GM21360 (cell line): ENCODE results near the gene HSD17B12.

Source experiments
- ATAC-seq: cut with Tn5 transposase; IDR thresholded peaks from one replicate; pipeline ENCODE4 v1.9.1; 2021; ENCODE audit warnings: mild to moderate bottlenecking, moderate library complexity; ENCODE audit not compliant: unreplicated experiment

HSD17B12 gene

GRCh38 chr11:43687120-43687791 is 6.7 kb downstream of the HSD17B12 start:
- no peak for ATAC-seq

DNA sequence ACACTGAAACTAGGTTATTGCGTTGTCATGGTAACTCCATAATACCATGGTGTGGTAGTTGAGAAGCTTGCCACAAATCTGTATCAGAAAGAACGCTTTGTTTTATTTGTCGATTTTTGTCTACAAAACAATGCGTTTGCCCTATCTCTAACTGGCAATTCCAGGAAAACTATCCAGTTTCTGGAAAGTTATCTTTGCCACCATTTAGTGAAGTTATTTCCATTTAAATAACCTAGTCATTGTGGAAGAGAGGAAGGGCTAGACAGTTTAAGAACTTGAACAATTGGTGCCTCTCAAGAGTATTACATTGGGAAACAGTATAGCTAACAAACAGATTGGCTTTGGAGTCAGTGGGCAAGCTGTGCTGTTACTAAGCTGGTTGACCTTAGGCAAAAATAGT is 7.9 kb downstream of the HSD17B12 start:
- ATAC-seq: no peak

- ATAC-seq: no peak
Measured at GRCh38 chr11:43689167-43689566, 8.6 kb downstream of the HSD17B12 start.

- no peak for ATAC-seq
Measured at GRCh38 chr11:43690929-43691725, 10.6 kb downstream of the HSD17B12 start.

DNA sequence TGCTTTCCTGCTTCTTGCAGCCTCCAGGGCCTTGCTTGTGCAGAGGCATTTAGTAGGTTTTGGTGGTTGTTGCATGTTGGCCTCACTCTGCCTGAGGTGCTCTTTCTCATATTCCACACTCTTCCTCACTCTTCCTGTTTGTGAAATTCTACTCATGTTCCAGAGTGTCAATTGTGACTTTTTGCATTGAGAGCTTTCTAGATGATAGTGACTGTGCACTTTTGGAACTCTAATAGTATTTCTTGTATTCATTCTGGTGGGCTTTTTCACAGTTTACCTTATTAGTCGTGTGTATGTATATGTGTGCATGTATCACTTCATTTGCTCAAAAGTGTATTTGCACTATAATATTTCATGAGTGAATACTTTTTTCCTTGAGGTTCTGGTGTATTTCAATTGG is 11.3 kb downstream of the HSD17B12 start:
- no peak for ATAC-seq

DNA sequence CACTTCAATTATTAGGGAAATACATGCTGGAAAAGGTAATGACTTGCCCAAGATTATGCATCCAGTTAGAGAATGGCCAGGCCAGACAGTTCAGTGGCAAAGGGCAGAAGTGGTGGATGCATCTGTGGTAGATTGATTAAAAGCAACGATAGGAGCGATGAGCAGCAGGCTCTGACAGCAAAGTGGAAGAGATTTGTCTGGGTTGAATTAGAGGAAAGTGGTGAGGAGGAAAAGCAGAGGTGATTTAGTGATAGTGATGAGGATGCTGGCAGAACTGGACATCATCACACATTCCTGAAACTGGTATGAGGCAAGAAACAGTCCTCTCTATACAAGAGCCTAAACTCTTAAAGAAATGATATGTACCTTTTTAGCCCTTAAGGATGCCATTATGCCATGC is 12.5 kb downstream of the HSD17B12 start:
- no peak for ATAC-seq

- no peak for ATAC-seq
Measured at GRCh38 chr11:43693731-43694130, 13.2 kb downstream of the HSD17B12 start.

GRCh38 chr11:43694477-43694876 is 13.9 kb downstream of the HSD17B12 start:
- ATAC-seq: peak; percentile 67

- no peak for ATAC-seq
Measured at GRCh38 chr11:43697679-43698078, 17.1 kb downstream of the HSD17B12 start.

- no peak for ATAC-seq
Measured at GRCh38 chr11:43699870-43700269, 19.3 kb downstream of the HSD17B12 start.

GRCh38 chr11:43706631-43707030 is 26.1 kb downstream of the HSD17B12 start:
- ATAC-seq: no peak

- no peak for ATAC-seq
Measured at GRCh38 chr11:43708776-43709175, 28.2 kb downstream of the HSD17B12 start.

GRCh38 chr11:43709689-43710088 is 29.2 kb downstream of the HSD17B12 start:
- ATAC-seq: no peak

- ATAC-seq: no peak
Measured at GRCh38 chr11:43712676-43713075, 32.1 kb downstream of the HSD17B12 start.

GRCh38 chr11:43718373-43718772 is 37.8 kb downstream of the HSD17B12 start:
- ATAC-seq: no peak

DNA sequence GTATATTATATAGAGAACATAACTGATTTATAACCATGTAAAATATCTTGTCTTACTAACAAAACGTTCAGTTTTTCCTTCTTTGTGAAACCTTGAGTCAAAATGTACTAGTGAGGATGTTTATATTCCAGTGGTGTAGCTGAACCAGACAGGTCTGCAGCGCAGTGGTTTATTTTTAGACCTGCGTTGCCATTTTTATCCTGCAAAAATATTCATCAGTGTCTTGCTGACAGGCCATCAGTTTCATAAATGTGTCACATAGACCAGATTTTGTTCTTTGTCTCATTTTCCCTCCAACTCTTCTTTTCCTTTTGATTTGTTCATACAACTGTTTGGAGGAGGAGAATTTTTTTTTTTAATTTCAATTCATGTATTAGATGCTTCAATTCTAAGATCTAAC is 43.1 kb downstream of the HSD17B12 start:
- no peak for ATAC-seq

DNA sequence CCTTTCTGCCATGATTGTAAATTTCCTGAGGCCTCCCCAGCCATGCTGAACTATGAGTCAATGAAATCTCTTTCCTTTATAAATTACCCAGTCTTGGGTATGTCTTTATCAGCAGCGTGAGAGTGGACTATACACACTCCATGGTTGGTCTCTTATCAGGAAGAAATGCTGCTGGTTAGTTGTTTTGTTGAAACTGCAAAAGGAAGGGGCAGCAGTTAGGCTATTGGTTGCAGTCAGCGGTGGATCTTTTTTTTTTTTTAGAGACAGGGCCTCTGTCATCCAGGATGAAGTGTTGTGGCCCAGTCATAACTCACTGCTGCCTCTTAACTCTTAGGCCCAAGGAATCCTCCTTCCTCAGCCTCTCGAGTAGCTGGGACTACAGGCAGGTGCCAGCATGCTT is 51.7 kb downstream of the HSD17B12 start:
- ATAC-seq: no peak

GRCh38 chr11:43734256-43734655 is 53.7 kb downstream of the HSD17B12 start:
- ATAC-seq: no peak

GRCh38 chr11:43735115-43735514 is 54.6 kb downstream of the HSD17B12 start:
- ATAC-seq: no peak

- ATAC-seq: no peak
Measured at GRCh38 chr11:43735961-43736360, 55.4 kb downstream of the HSD17B12 start.

- ATAC-seq: peak; percentile 51
Measured at GRCh38 chr11:43736502-43737200, 56.1 kb downstream of the HSD17B12 start.

DNA sequence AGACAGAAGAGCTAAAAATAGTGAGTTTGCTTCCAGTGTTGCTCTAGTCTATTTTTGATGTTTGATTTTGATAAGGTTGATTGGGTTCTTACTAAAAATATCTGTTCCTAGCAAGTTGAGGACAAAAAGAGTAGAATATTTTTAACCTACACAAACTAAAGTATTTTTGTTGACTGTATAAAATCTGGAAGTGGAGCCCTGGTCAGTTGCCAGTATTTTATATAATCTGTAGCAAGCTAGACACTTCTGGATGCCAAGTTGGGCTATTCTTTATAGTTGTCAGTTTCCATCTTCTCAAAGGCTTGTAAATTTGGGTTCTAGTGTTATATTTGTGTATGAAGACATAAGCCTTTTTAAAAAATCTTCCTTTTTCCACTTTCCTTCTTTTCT is 56.7 kb downstream of the HSD17B12 start:
- no peak for ATAC-seq
